NCI-H128 (cell line): ENCODE measurements around the gene MDGA2.

Experiments
- DNase-seq: peaks from one replicate; lab custom pipeline; 2025; ENCODE audit not compliant: unreplicated experiment; lab: John Stamatoyannopoulos, UW

MDGA2 gene

DNA sequence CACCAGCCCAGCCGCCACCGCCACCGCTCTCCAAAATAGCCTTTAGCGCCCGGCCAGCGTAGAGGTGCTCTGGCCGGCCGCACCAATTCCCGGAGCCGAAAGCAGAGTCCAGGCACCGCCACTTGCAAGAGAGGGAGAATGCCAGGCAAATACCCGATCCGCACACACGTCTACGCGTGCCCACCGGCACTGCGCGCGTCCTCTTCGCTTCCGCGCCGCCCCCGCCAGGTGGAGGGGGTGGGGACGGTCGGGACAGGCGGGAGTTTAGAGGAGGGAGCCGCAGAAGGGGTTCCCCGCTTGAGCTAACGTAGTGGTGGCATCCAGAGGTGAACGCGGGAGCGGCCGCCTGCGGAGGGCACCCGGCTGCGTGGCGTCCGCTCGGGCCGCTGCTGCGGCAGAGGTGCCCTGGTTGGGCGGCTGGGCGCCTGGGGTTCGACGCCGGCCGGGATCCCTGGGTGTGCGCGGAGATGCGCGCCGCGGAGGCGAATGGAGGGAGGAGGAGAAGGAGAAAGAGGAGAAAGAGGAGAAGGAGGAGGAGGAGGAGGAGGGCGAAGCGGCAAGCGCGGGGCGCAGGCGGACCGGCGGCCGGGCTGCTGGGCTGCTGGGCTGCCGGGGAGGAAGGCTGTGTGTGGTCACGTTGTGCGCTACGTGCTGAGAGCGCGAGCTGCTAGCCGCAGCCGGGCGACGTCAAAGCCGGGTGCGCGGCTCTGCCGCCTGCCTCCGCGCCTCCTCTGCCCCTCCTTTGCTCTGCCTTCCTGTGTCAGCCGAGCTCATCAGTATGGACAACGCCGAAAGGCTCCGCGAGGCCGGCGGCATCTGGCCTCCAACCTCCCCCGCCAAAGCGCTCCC, at the start of gene MDGA2:
MDGA2 (minus strand) TSS at position 140 of the 849 bp plus-strand sequence.
- DNase-seq = no peak

DNA sequence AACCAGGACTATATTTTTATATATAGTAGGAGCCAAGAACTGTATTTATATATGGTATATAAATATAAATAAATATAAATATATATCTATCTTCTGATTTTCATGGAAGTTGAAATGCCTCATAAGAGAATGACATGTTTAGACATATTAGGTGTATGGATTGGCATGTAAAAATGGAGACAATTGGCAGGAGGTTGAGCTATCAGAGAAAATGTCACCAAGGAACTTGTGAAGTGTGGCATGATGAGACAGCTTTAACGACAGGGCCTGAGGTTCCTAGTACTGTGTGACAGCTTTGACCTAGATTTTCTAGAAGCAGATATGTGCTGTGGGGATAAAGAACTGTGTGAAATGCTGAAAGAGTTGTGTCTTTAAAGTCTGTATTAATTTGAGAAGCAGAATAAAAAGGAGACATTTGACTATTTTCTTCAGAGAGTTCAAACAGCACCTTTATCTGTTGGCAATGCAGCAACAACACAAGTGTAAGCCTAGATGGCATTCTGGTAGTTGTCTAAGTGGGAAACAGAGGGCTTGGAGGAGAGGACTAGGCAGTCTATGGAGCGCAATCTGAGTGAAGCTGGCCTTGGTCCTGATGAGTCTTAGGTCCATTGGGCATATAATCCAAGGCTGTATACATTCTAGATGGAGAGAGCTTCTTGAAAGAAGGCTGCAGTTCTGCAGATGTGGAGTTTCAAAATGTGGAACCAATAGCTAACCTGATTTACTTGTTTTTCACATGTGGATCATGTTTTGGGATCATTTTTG, 47.7 kb upstream of the MDGA2 start:
- no peak for DNase-seq

DNA sequence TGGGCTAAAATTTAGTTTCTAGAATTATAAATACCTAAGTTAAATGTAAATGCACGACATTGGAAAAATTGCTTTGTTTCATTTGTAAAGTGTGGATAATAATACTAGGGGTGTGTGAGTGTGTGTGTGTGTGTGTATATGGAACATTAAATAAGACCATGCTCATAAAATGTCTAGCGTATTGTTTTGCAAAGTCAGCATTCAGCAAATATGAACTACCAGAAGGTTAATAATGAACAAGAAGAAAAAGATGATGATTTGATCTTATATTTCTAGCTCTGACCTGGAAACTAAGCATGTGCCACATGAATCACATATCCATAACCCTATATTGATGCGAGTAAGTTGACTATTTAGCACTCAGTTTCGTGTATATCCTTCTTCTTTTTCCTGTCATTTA, 44.9 kb upstream of the MDGA2 start:
- DNase-seq = no peak

- no peak for DNase-seq
Measured at GRCh38 chr14:47715330-47715729, 39.9 kb upstream of the MDGA2 start.

- no peak for DNase-seq
Measured at GRCh38 chr14:47710581-47710980, 35.2 kb upstream of the MDGA2 start.

DNA sequence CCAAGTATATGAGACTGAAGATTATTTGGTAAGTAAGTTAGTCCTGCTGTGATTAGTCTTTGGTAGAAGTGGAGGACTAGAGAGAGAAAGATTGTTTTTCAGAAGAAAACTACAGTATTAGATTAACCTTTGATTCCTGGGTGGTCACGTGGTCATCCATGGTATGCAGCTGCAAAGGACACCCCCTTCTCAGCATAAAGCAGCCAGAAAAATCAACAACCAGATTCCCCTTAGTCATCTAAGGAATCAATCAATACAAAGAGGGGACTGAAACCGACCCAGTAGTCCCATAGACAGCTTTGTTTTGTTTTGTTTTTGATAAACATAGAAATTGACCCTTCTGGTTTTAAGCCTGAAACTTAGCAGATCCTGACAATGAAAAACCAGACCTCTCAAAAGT, 30.3 kb upstream of the MDGA2 start:
- no peak for DNase-seq

DNA sequence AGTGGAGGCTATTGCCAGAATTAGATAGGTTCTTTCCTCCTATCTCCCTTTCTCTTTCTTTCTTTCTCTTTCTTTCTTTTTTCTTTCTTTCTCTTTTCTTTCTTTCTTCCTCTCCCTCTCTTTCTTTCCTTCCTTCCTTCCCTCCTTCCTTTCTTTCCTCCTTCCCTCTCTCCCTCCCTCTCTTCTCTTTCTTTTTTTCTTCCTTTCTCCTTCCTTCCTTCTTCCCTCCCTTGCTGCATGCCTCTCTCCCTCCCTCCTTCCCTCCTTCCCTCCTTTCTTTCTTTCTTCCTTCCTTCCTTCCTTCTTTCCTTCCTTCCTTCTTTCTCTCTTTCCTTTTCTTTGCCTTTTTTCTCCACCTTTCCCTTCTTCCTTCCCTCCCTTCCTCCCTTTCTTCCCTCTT, 16.4 kb upstream of the MDGA2 start:
- no peak for DNase-seq

DNA sequence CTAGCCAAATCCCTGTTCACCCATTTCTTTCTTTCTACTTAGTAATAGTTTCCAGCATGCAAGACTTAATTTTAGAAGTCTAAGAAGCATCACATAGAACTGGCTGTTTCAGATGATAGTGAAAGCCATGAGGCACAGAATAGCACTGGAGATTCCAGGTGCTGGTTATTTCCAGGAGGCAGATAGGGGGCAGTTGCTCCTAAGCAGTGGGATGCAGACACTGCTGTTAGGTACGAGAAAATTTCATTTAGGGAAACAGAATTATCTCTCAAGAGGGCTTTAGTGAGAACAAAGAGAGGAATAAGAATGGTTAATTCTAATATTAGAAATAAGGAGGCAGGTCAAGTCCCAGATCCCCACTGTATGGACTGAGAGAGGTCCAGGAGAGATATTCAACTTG, 3.6 kb upstream of the MDGA2 start:
- no peak for DNase-seq

- DNase-seq = no peak
Measured at GRCh38 chr14:47678157-47678556, 2.8 kb upstream of the MDGA2 start.

DNA sequence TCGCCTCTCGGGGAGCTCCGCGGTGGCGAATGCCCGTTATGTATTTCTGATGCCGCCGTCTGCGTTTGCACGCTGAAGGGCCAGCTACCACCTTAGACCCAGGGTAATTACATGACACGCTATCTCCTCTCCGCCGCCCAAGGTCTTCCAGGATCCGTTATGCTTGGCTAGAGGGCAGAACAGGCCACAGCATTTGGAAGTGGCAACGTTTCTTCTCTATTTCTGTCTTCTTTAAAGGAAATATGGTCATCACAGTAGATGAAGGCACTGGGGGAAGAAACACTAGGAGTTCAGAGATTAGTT, 861 bp upstream of the MDGA2 start:
- no peak for DNase-seq

DNA sequence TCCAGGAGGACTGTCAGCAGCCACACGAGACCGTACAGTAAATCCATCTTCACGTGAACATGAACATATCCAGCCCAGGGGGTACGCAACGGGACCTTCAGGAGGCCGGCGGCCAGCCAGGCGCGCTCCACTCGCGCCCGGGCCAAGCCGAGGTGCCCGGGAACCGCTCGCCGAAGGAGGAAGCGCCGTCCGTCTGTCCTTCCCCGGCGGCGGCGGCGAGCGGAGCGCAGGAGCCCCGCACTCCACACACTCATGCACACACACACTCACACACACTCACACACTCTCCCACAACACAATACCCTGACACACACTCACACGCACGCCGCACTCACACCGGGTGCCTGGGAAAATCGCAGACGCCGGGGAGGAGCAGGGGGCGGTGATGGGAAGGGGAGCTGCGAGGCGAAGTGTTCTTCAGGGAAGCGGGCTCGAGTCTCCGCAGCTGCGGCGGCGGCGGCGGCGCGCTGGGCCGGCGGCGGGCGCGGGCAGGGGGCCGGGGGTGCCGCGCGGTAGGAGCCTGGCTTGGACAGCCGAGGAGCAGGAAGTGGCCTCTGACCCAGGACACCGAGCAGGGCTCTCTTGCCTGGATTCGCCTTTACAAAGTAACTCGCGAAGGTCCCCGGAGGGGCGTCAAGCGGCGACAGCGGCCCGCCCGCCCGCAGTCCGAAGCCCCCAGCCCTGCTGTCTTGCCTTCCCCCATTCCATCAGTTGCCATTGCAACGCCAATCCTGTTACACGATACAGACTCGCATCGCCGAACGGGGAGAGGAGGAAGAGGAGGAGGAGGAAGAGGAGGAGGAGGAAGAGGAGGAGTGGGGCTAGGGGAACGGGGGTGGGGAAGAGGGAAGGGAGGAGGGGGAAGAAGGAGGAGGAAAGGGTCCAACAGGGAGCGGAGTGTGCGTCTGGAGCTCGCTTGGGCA, 601 bp downstream of the MDGA2 start:
- no peak for DNase-seq

GRCh38 chr14:47674148-47674542, 1.3 kb downstream of the MDGA2 start:
- no peak for DNase-seq

- DNase-seq = no peak
Measured at GRCh38 chr14:47665337-47666134, 9.9 kb downstream of the MDGA2 start.

GRCh38 chr14:47662466-47662865, 12.9 kb downstream of the MDGA2 start:
- no peak for DNase-seq

- no peak for DNase-seq
Measured at GRCh38 chr14:47660158-47660557, 15.2 kb downstream of the MDGA2 start.

DNA sequence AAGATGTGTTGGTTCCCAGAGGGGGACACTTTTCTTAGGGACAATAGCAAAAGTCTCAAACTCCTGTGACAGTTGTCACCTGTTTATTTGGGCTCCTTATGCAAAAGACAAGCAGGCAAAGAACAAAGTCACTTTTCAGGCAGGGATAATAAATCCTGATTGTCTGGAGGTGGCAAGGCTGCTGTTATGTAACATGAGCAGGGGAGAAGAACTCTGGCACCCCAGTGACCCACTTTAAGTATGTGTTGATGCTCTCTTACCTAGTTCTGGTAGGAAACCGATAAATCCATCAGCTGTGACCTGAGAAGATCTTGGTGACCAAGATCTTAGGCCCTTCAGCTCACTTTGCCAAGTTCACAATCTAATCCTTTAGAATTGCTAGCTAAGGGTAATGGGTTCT, 17.4 kb downstream of the MDGA2 start:
- no peak for DNase-seq

GRCh38 chr14:47657143-47657542, 18.3 kb downstream of the MDGA2 start:
- no peak for DNase-seq

- DNase-seq = no peak
Measured at GRCh38 chr14:47651337-47651736, 24.1 kb downstream of the MDGA2 start.

- DNase-seq = no peak
Measured at GRCh38 chr14:47637753-47638152, 37.7 kb downstream of the MDGA2 start.

- DNase-seq = no peak
Measured at GRCh38 chr14:47626151-47627035, 49.0 kb downstream of the MDGA2 start.
